OCI-LY7 (cell line): ENCODE results near the gene CCDC187.

ENCODE experiments used
- EZH2phosphoT487 ChIP-seq: fragments of 200-600 bp; sonication (generic); IDR thresholded peaks from 2 replicates; pipeline ENCODE4 v1.6.1; 2018; ENCODE audit warnings: low read depth, borderline replicate concordance, mild to moderate bottlenecking, mixed run types, antibody characterized with exemption, low read length, moderate library complexity, mixed read lengths
- TF ChIP-seq, protein P1 (sequence below): fragments of 200-600 bp; sonication (generic); conservative IDR thresholded peaks from 2 replicates; pipeline ENCODE4 v1.5.1; 2014; ENCODE audit warnings: mild to moderate bottlenecking, antibody characterized with exemption, low read length, moderate library complexity, mixed read lengths

DNA sequence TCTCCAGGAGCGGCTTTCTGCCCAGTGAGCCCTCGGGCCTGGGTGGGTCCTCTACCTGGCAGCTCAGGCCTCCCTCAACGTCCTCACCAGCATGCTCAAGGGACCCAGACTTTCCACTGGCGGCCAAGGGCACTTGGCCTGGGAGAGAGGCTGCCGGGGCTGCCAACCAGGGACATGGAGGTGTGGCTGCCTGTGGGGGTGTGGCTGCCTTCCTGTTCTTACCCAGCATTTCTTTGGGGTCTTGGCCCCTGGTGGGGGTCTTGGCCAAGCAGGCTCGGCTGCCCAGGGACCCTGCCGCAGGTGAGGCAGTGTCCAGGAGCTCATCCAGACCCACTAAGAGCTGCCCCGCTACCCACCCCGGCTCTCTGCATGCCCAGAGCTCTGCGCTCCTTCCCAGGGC lies 51.0 kb downstream of the CCDC187 start:
- TF ChIP-seq, protein P1, sequence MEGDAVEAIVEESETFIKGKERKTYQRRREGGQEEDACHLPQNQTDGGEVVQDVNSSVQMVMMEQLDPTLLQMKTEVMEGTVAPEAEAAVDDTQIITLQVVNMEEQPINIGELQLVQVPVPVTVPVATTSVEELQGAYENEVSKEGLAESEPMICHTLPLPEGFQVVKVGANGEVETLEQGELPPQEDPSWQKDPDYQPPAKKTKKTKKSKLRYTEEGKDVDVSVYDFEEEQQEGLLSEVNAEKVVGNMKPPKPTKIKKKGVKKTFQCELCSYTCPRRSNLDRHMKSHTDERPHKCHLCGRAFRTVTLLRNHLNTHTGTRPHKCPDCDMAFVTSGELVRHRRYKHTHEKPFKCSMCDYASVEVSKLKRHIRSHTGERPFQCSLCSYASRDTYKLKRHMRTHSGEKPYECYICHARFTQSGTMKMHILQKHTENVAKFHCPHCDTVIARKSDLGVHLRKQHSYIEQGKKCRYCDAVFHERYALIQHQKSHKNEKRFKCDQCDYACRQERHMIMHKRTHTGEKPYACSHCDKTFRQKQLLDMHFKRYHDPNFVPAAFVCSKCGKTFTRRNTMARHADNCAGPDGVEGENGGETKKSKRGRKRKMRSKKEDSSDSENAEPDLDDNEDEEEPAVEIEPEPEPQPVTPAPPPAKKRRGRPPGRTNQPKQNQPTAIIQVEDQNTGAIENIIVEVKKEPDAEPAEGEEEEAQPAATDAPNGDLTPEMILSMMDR, result no peak
- TF ChIP-seq EZH2phosphoT487, result no peak
